Stomach (tissue), 9 donors: ENCODE data around the gene RNF130. TPM values are rescaled to one million over a fixed set of nuclear protein-coding genes. Genes with fewer than 3 reads are reported as not detected.
A peak's percentile ranks its signal among the peaks of the same experiment; 100 is the strongest.

Experiments
- DNase-seq, 2 donors: peaks; one replicate each; pipeline versions ENCODE4 v3.0.0 to v3.0.0-alpha.2; 2013 to 2019
- H3K27ac ChIP-seq, 5 donors: fragments of 200-600 bp in 4 of 5; sonication (generic) in 4 of 5; one replicate each; pipeline ENCODE4 v1.5.1; 2013 to 2019; ENCODE audit warnings: mild to moderate bottlenecking in 1 of 5, moderate library complexity in 1 of 5
- H3K27me3 ChIP-seq, 3 donors: fragments of 200-600 bp; sonication (generic); one replicate each; pipeline ENCODE4 v1.5.1; 2017 to 2019; ENCODE audit warnings: mixed run types in 1 of 3
- H3K36me3 ChIP-seq, 4 donors: fragments of 200-600 bp; sonication (generic); 1 replicate in 3 of 4; 2 replicates in 1 of 4; pipeline ENCODE4 v1.5.1; 2016 to 2019
- H3K4me1 ChIP-seq, 4 donors: fragments of 200-600 bp; sonication (generic); one replicate each; pipeline ENCODE4 v1.5.1; 2016 to 2019
- H3K4me3 ChIP-seq, 4 donors: fragments of 200-600 bp; sonication (generic) in 3 of 4; one replicate each; pipeline ENCODE4 v1.5.1; 2016 to 2019; ENCODE audit warnings: mild to moderate bottlenecking in 1 of 4
- H3K9me3 ChIP-seq, 4 donors: fragments of 200-600 bp; sonication (generic); one replicate each; pipeline ENCODE4 v1.5.1; 2016 to 2019
- CTCF ChIP-seq, 7 experiments: fragments of 450-650 bp in 4 of 7; fragments of 200-600 bp in 3 of 7; sonication (generic) in 3 of 7; IDR thresholded peaks; one replicate each; pipeline ENCODE4 v1.5.1; 2016 to 2019; ENCODE audit warnings: antibody characterized with exemption in 7 of 7, control low read depth in 2 of 7, mild to moderate bottlenecking in 1 of 7
- EP300 ChIP-seq: sonication (generic); formaldehyde crosslinking; IDR thresholded peaks from one replicate; pipeline ENCODE4 v1.6.1; 2017; ENCODE audit warnings: antibody characterized with exemption
- POLR2A ChIP-seq, 4 donors: fragments of 450-650 bp; IDR thresholded peaks; one replicate each; pipeline ENCODE4 v1.6.1; 2016; ENCODE audit warnings: antibody characterized with exemption in 4 of 4, control low read depth in 2 of 4, mild to moderate bottlenecking in 1 of 4, moderate library complexity in 1 of 4
- POLR2AphosphoS5 ChIP-seq, 3 donors: sonication (generic); formaldehyde crosslinking; IDR thresholded peaks; one replicate each; pipeline ENCODE4 v1.6.1; 2016; ENCODE audit warnings: antibody characterized with exemption in 3 of 3
- WGBS, 5 donors: extraction: QIAGEN DNeasy Blood & Tissue Kit in 3 of 5; methylation state at CpG; one replicate each; pipeline versions ENCODE4 v1.1.5 to v1.1.7; 2013 to 2018; 5-methylcytosine and 5-hydroxymethylcytosine counted together
- intact Hi-C: fragments of 100-400 bp; cut with DNase I; formaldehyde crosslinking; loops from one replicate; pipeline ENCODE4 v1.15.1; 2023; ENCODE audit warnings: low total_unique reads
- polyA plus RNA-seq, 3 donors: library from polyadenylated mRNA; stranded (reverse); fragments of 200-250 nt; gene quantifications; one replicate each; pipeline ENCODE4 v1.2.3, GENCODE V29; 2013
- total RNA-seq, 5 donors: library from RNA; depleted of rRNA; stranded (reverse); fragments of >200 nt; gene quantifications; one replicate each; pipeline versions ENCODE4 v1.1.0 to v1.2.3, GENCODE V29; 2014 to 2016
- donor health status: healthy with polysubstance abuse.
- donor health status: Bipolar disorder and iron deficiency.
- donor health status: healthy.

RNF130 gene
- total and polyA plus RNA-seq, 8 donors: 27.0 to 87.8 (median 56.1) TPM

DNA sequence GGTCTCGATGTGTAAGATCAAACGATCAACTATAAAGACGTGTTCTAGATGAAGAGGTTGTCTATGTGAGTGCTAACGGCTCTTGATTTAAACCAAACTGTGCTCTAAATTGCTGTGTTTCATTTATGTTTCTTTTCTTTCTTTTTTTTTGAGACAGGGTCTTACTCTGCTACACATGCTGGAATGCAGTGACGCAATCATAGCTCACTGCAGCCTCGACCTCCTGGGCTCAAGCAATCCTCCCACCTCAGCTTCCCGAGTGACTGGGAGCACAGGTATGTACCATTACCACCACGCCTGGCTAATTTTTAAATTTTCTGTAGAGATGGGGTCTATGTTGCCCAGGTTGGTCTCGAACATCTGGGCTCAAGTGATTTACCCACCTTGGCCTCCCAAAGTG is 24.0 kb upstream of the RNF130 start:
- Histone ChIP-seq H3K9me3 (no peaks in the 10 kb centered on the region), H3K36me3 (no peaks in the 10 kb centered on the region), H3K4me1 (peaks cover 6 to 11% (median 10%) of the 10 kb centered on the region in 4 donors), H3K27me3 (peaks cover 0 to 12% (median 4%) of the 10 kb centered on the region in 3 donors), H3K4me3 (no peak overlapping the region), H3K27ac (no peak overlapping the region)
- intact Hi-C loops: no loop called here
- WGBS, 5 donors: 76 to 84% (median 81%) methylated on average over 9 of the region's 9 CpGs
- TF ChIP-seq POLR2A (IDR thresholded peaks at IDR 0.05) (no peak), EP300 (no peak), POLR2AphosphoS5 (IDR thresholded peaks at IDR 0.05) (no peak), CTCF (IDR thresholded peaks at IDR 0.05) (no peak)
- no peak for DNase-seq

DNA sequence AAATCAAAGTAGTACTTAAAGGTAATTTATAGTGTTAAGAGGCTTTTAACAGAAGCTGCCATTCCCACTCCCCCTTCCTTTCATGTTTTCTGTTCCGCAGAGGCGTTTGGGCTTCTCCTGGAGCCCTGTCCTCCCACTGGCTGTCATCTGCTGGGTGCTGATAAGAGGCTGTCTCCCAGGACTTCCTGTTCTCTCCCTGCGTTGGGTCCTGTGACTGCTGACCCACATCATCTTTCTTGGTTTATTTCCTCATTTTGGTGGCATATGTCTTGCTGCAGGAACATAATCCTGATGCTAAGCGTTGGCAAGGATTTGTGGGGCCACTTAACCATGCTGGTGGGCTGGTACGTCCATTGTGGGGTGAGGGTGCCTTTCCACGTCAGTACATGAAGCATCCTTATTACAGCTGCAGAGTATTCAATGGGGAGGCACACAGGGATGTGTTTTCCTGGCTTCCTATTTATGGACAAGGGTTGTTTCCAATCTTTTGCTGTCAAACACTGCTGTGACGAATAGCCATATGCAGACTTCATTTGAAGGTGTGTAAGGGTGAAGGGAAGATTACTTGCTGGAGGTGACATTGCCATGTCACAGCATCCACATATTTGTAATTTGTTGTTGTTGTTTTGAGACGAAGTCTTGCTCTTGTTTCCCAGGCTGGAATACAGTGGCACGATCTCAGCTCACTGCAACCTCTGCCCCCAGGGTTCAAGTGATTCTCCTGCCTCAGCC is 22.3 kb upstream of the RNF130 start:
- TF ChIP-seq CTCF (IDR thresholded peaks at IDR 0.05) (no peak), POLR2A (IDR thresholded peaks at IDR 0.05) (no peak), POLR2AphosphoS5 (IDR thresholded peaks at IDR 0.05) (no peak), EP300 (no peak)
- Histone ChIP-seq H3K4me1 (peaks cover 6 to 19% (median 16%) of the 10 kb centered on the region in 4 donors), H3K4me3 (no peak overlapping the region), H3K36me3 (no peaks in the 10 kb centered on the region), H3K27me3 (no peaks in the 10 kb centered on the region), H3K9me3 (no peaks in the 10 kb centered on the region), H3K27ac (no peak overlapping the region)
- 71 to 81% (median 75%) methylated on average over 9 of the region's 9 CpGs for WGBS, 5 donors
- intact Hi-C loops: no loop called here
- DNase-seq: no peak

DNA sequence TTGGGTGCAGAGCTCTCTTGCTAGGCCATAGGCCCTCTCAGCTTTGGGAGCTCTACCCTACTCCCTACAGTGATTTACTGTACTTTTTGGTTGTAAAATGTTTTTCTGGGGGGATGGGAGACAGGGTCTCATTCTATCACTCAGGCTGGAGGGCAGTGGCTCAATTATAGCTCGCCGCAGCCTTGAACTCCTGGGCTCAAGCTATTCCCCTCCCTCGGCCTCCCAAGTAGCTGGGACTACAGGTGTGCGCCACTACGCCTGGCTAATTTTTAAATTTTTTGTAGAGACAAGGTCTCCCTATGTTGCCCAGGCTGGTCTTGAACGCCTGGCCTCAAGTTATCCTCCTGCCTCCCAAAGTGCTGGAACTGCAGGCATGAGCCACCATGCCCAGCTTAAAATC is 21.7 kb upstream of the RNF130 start:
- WGBS, 5 donors: 93 to 95% (median 94%) methylated on average over 6 of the region's 6 CpGs
- DNase-seq: no peak
- TF ChIP-seq CTCF (IDR thresholded peaks at IDR 0.05) (no peak), POLR2A (IDR thresholded peaks at IDR 0.05) (no peak), EP300 (no peak), POLR2AphosphoS5 (IDR thresholded peaks at IDR 0.05) (no peak)
- Histone ChIP-seq H3K9me3 (no peaks in the 10 kb centered on the region), H3K27me3 (no peaks in the 10 kb centered on the region), H3K4me1 (peaks cover 6 to 19% (median 16%) of the 10 kb centered on the region in 4 donors), H3K4me3 (no peak overlapping the region), H3K27ac (no peak overlapping the region), H3K36me3 (no peaks in the 10 kb centered on the region)
- intact Hi-C loops: no loop called here

DNA sequence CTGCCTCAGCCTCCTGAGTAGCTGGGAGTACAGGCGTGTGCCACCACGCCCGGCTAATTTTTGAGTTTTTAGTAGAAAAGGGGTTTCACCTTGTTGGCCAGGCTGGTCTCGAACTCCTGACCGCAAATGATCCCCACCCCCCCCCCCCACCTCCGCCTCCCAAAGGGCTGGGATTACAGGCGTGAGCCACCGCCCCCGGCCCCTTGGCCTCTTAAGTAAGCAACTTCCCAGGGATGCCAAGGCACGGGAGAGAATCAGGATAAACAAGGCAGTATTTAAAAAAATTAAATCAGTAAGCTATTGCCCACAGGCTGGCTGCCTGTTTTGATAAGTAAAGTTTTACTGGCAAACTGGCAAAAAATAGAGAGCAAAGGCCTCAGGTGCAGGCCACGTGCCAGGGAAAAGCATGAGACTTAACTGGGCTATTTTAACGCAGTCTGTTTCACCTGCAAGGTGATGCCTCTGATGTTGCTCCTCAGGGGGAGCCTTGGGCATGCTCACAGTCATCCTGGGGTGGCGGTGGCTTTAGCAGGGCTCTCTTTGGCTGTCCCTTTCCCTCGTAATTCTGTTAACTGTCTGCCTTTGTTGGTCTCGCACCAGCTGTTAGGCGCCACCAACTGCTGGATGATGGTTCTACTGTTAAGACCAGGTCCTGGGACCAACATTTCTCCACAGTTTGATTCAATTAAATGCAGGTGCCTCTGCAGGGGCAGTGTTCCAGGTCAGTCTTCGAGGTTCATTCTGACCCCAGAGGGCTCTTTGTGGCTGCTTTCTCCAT is 19.4 kb upstream of the RNF130 start:
- Histone ChIP-seq H3K4me1 (peaks cover 6 to 19% (median 17%) of the 10 kb centered on the region in 4 donors), H3K27me3 (no peaks in the 10 kb centered on the region), H3K9me3 (no peaks in the 10 kb centered on the region), H3K4me3 (peak overlapping the region; percentile 48 to 58 (median 55)), H3K27ac (peak overlapping the region in 3 of 5 donors; percentile 72 to 86 (median 77)), H3K36me3 (no peaks in the 10 kb centered on the region)
- intact Hi-C loops: no loop called here
- WGBS, 5 donors: 12 to 19% (median 16%) methylated on average over 15 to 17 of the region's 17 CpGs
- no peak for TF ChIP-seq POLR2A (IDR thresholded peaks at IDR 0.05)
- TF ChIP-seq CTCF (IDR thresholded peaks at IDR 0.05): peak in 3 of 7 experiments; percentile 9 to 33 (median 20)
- DNase-seq: peak; percentile 56 to 71
